Endothelial cell of umbilical vein (primary cell): Measurements from ENCODE around the gene CARHSP1. TPM values are rescaled to one million over a fixed set of nuclear protein-coding genes. Genes with fewer than 3 reads are reported as not detected.
A peak's percentile ranks its signal among the peaks of the same experiment; 100 is the strongest.

ENCODE experiments used
- BruUV-seq: library from RNA; stranded (reverse); fragments of 400-500 nt; replicated peaks from 2 replicates; lab custom pipeline; 2021; lab: Mats Ljungman, UMichigan
- CTCF ChIA-PET: fragments of 300-600, 350-600 bp; sonication (Branson Sonifier 250); formaldehyde crosslinking; loops from one replicate; lab custom pipeline; 2021; ENCODE audit warnings: antibody characterized with exemption, inconsistent platforms; lab: Charles Lee
- POLR2A ChIA-PET: fragments of 300-600, 350-600 bp; sonication (Branson Sonifier 250); formaldehyde crosslinking; loops from one replicate; lab custom pipeline; 2021; ENCODE audit warnings: antibody characterized with exemption, inconsistent platforms; lab: Charles Lee
- DNase-seq: peaks from one replicate; pipeline ENCODE4 v3.0.0-alpha.2; 2011; ENCODE audit warnings: low read depth, low spot score
- FAIRE-seq: peaks from 2 replicates; lab custom pipeline; 2011; peaks lifted over from hg19 to GRCh38; lab: Jason Lieb, UNC
- H2AFZ ChIP-seq: 2 replicates; pipeline ENCODE4 v1.6.0; 2012; ENCODE audit warnings: low read depth, low read length, control low read depth, inconsistent platforms
- H3K27ac ChIP-seq: 2 replicates; pipeline ENCODE4 v1.5.1; 2011; ENCODE audit warnings: low read depth, mild to moderate bottlenecking, control low read depth, low read length, moderate library complexity; ENCODE audit not compliant: insufficient read depth
- H3K27me3 ChIP-seq, 2 experiments: 2 replicates each; pipeline versions ENCODE4 v1.6.0 to v1.6.1; 2011; ENCODE audit warnings: low read length in 2 of 2, mixed read lengths in 1 of 2; ENCODE audit not compliant: control insufficient read depth in 2 of 2, insufficient read depth in 2 of 2
- H3K36me3 ChIP-seq, 2 experiments: 2 replicates in 1 of 2; 3 replicates in 1 of 2; pipeline ENCODE4 v1.5.1; 2011; ENCODE audit warnings: low read length in 2 of 2, mild to moderate bottlenecking in 1 of 2, moderate library complexity in 1 of 2; ENCODE audit not compliant: control insufficient read depth in 2 of 2, insufficient read depth in 2 of 2; ENCODE audit errors: extremely low read depth in 1 of 2
- H3K4me1 ChIP-seq: 3 replicates; pipeline ENCODE4 v1.5.1; 2011; ENCODE audit warnings: mild to moderate bottlenecking, low read length; ENCODE audit not compliant: control insufficient read depth, insufficient read depth; ENCODE audit errors: extremely low read depth
- H3K4me2 ChIP-seq: 2 replicates; pipeline ENCODE4 v1.6.1; 2011; ENCODE audit warnings: low read length, control low read depth, mixed read lengths; ENCODE audit not compliant: insufficient read depth
- H3K4me3 ChIP-seq, 3 experiments: fragments of 200-600 bp in 1 of 3; sonication (generic), shearing (Covaris generic) in 1 of 3; replicated peaks in 1 of 3; 2 replicates each; pipeline ENCODE4 v1.5.1; 2011 to 2016; ENCODE audit warnings: control low read depth in 3 of 3, low read length in 3 of 3, mild to moderate bottlenecking in 2 of 3, inconsistent platforms in 1 of 3, low read depth in 1 of 3, moderate library complexity in 1 of 3; ENCODE audit not compliant: insufficient read depth in 1 of 3
- H3K79me2 ChIP-seq: 2 replicates; pipeline ENCODE4 v1.6.0; 2012; ENCODE audit warnings: low read length, inconsistent platforms; ENCODE audit not compliant: control insufficient read depth, insufficient read depth
- H3K9ac ChIP-seq: replicated peaks from 2 replicates; pipeline ENCODE3; 2011; ENCODE audit warnings: low read length, control low read depth; ENCODE audit not compliant: insufficient read depth; ENCODE audit errors: extremely low read depth
- H3K9me1 ChIP-seq: replicated peaks from 3 replicates; pipeline ENCODE4 v1.6.0; 2011; ENCODE audit warnings: mild to moderate bottlenecking, low read length; ENCODE audit not compliant: control insufficient read depth, insufficient read depth; ENCODE audit errors: extremely low read depth
- H3K9me3 ChIP-seq: replicated peaks from 2 replicates; pipeline ENCODE4 v1.5.1; 2012; ENCODE audit warnings: low read length, inconsistent platforms; ENCODE audit not compliant: control insufficient read depth, insufficient read depth
- H4K20me1 ChIP-seq: replicated peaks from 2 replicates; pipeline ENCODE3; 2011; ENCODE audit warnings: mild to moderate bottlenecking, low read length; ENCODE audit not compliant: control insufficient read depth, insufficient read depth; ENCODE audit errors: extremely low read depth
- CTCF ChIP-seq, 2 donors: IDR thresholded peaks; 1 replicate in 1 of 2; 2 replicates in 1 of 2; pipeline ENCODE4 v1.5.1; 2011; ENCODE audit warnings: low read length in 2 of 2, mild to moderate bottlenecking in 2 of 2, moderate library complexity in 2 of 2, control low read depth in 1 of 2, inconsistent platforms in 1 of 2, low read depth in 1 of 2; ENCODE audit not compliant: insufficient read depth in 1 of 2; ENCODE audit errors: extremely low read depth in 1 of 2
- EZH2 ChIP-seq: IDR thresholded peaks from 2 replicates; pipeline ENCODE4 v1.6.1; 2012; ENCODE audit warnings: borderline replicate concordance, low read depth, mild to moderate bottlenecking, moderate library complexity, low read length, inconsistent platforms; ENCODE audit not compliant: severe bottlenecking
- FOS ChIP-seq: IDR thresholded peaks from 2 replicates; pipeline ENCODE4 v1.6.1; 2011; ENCODE audit warnings: mild to moderate bottlenecking, low read length, moderate library complexity, borderline replicate concordance; ENCODE audit not compliant: insufficient read depth
- GATA2 ChIP-seq: IDR thresholded peaks from 2 replicates; pipeline ENCODE4 v1.7.0; 2011; ENCODE audit warnings: low read depth, mild to moderate bottlenecking, moderate library complexity, mixed read lengths, low read length; ENCODE audit not compliant: insufficient read length, insufficient read depth
- JUN ChIP-seq: IDR thresholded peaks from 2 replicates; pipeline ENCODE4 v1.6.1; 2011; ENCODE audit warnings: borderline replicate concordance, low read depth; ENCODE audit not compliant: insufficient read length, insufficient read depth
- MAX ChIP-seq: IDR thresholded peaks from 2 replicates; pipeline ENCODE4 v1.6.1; 2011; ENCODE audit not compliant: insufficient read depth, insufficient read length
- MYC ChIP-seq: IDR thresholded peaks from one replicate; pipeline ENCODE4 v1.6.1; 2011; ENCODE audit warnings: mild to moderate bottlenecking, low read depth, low read length
- POLR2A ChIP-seq: IDR thresholded peaks from 2 replicates; pipeline ENCODE4 v1.6.1; 2012; ENCODE audit warnings: low read depth, mild to moderate bottlenecking, control low read depth, low read length
- POLR2AphosphoS5 ChIP-seq: IDR thresholded peaks from 2 replicates; pipeline ENCODE4 v1.6.1; 2012; ENCODE audit warnings: low read depth, mild to moderate bottlenecking, control low read depth, low read length, moderate library complexity; ENCODE audit not compliant: insufficient read depth
- dilution Hi-C: fragments of 300-500 bp; cut with MboI; formaldehyde crosslinking; loops from one replicate; pipeline ENCODE4 v1.15.0; 2019; ENCODE audit warnings: low sequenced_read_pairs; ENCODE audit not compliant: extremely low pct_ligation_motif_present
- intact Hi-C: fragments of 100-400 bp; cut with micrococcal nuclease; formaldehyde crosslinking; loops from one replicate; pipeline ENCODE4 v1.10.0; 2022
- polyA plus RNA-seq, 4 experiments: library from polyadenylated mRNA; depleted of rRNA in 3 of 4; stranded (reverse) in 3 of 4; unstranded in 1 of 4; fragments of >200 nt; gene quantifications; 2 replicates each; pipeline versions ENCODE4 v1.2.1 to v1.2.3, GENCODE V29; 2011 to 2012; ENCODE audit warnings: missing spikeins in 1 of 4
- total RNA-seq: library from RNA; stranded (reverse); gene quantifications from 2 replicates; pipeline ENCODE4 v1.2.3, GENCODE V29; 2021

CARHSP1 gene
- total and polyA plus RNA-seq, 2 donors (not counting 3 experiments of a cell fraction or from before 2014, with no cell fraction given), result 64.9 to 72.5 TPM

GRCh38 chr16:8867932-8868415 lies 832 bp downstream of the CARHSP1 start:
- H3K9ac ChIP-seq, result peak overlapping the region; percentile 60
- DNase-seq, result no peak
- intact Hi-C loops (loop anchor here (1.0 to 5.0 kb wide), 3 partner anchors 71 to 301 kb away; partner anchors contain the start of genes PMM2 and TMEM186), dilution Hi-C loops (no loop called here)
- no peak for TF ChIP-seq FOS
- peak overlapping the region; percentile 60 to 80 (median 75) for H3K4me3 ChIP-seq
- no peaks in the 10 kb centered on the region for H3K9me1 ChIP-seq
- BruUV-seq, result TSS peak; percentile 43
- H3K27ac ChIP-seq, result peak overlapping the region; percentile 64
- no peaks in the 10 kb centered on the region for H3K9me3 ChIP-seq
- ChIA-PET POLR2A (interaction anchor here (1.0 to 1.4 kb wide), 4 partner anchors 15 to 39 kb away, joined by 3 to 7 read pairs (median 4); no protein-coding TSS in a partner anchor), CTCF (interaction anchor here (0.6 to 8.0 kb wide), 9 partner anchors 12 to 989 kb away, joined by 3 to 67 read pairs (median 5); partner anchors contain the start of genes LITAFD, PMM2 and TMEM186)
- peak; percentile 91 for FAIRE-seq
- H3K36me3 ChIP-seq, result no peaks in the 10 kb centered on the region
- H3K4me1 ChIP-seq, result peaks cover 20% of the 10 kb centered on the region
- no peaks in the 10 kb centered on the region for H3K27me3 ChIP-seq
- no peaks in the 10 kb centered on the region for H4K20me1 ChIP-seq
- peak overlapping the region; percentile 68 for H2AFZ ChIP-seq
- H3K4me2 ChIP-seq, result peak overlapping the region; percentile 80
- H3K79me2 ChIP-seq, result peaks cover 43% of the 10 kb centered on the region

- H3K36me3 ChIP-seq, result no peaks in the 10 kb centered on the region
- H3K4me1 ChIP-seq, result peaks cover 20% of the 10 kb centered on the region
- FAIRE-seq (peak; percentile 4), DNase-seq (peak; percentile 45)
- dilution Hi-C loops (no loop called here), intact Hi-C loops (loop anchor here (5.0 kb wide), 1 partner anchor 300 kb away; no protein-coding TSS in a partner anchor)
- peak overlapping the region; percentile 80 for H3K4me2 ChIP-seq
- H4K20me1 ChIP-seq, result no peaks in the 10 kb centered on the region
- TF ChIP-seq CTCF (IDR thresholded peaks at IDR 0.05; ENCODE audit: extremely low read depth in 1 of 2, insufficient read depth in 1 of 2, low read depth in 1 of 2, low read length in 2 of 2), result no peak
- TF ChIP-seq POLR2AphosphoS5, result no peak
- no peak for TF ChIP-seq GATA2
- no peak for TF ChIP-seq FOS
- TF ChIP-seq POLR2A, result no peak
- no peak for TF ChIP-seq EZH2
- TF ChIP-seq MAX, result no peak
- no peak for TF ChIP-seq JUN
- TF ChIP-seq MYC, result no peak
- peak overlapping the region; percentile 60 to 80 (median 75) for H3K4me3 ChIP-seq
- ChIA-PET POLR2A (interaction anchor here (0.7 to 1.0 kb wide), 2 partner anchors 17 to 224 kb away, joined by 3 read pairs; partner anchors contain the start of gene HAPSTR1), CTCF (interaction anchor here (1.4 to 8.0 kb wide), 4 partner anchors 12 to 39 kb away, joined by 5 to 67 read pairs (median 8); partner anchors contain the start of gene LITAFD)
- no peaks in the 10 kb centered on the region for H3K27me3 ChIP-seq
- H3K27ac ChIP-seq, result peak overlapping the region; percentile 64
- peak overlapping the region; percentile 19 for H2AFZ ChIP-seq
- no TSS peak for BruUV-seq
- no peaks in the 10 kb centered on the region for H3K9me3 ChIP-seq
- H3K79me2 ChIP-seq, result peaks cover 47% of the 10 kb centered on the region
- H3K9me1 ChIP-seq, result no peaks in the 10 kb centered on the region
- peak overlapping the region; percentile 60 for H3K9ac ChIP-seq
Observed at GRCh38 chr16:8867216-8867931, 1.4 kb downstream of the CARHSP1 start.
